GM19328 (cell line): ENCODE results near the gene PDE10A.
"Not testable (repeated sequence)": the region's sequence is repeated elsewhere in the genome, so short reads cannot be mapped to it uniquely, and the experiment has no call there.

Source experiments
- ATAC-seq: cut with Tn5 transposase; IDR thresholded peaks from one replicate; pipeline ENCODE4 v1.9.1; 2021; ENCODE audit warnings: mild to moderate bottlenecking, moderate library complexity; ENCODE audit not compliant: unreplicated experiment

The PDE10A gene

DNA sequence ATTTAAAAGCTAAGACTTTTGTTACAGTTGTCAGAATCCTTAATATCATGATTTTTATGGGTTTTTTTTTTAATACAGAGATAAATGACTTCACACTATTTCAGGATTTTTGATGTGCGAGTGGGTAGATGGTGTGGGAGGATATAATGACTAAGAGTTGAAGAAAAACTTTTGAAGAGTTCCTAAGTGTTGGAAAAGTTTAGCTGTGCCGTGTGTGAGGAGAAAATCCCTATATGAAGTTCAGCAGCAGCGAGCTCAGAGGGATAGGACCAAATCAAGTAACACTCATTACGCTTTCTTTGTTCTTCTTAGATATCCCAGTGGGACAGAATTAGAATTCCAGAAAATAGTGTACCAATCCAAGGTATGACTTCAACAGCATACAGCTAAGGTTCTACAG, 34.1 kb downstream of the PDE10A start:
- no peak for ATAC-seq

GRCh38 chr6:165627366-165627765, 35.7 kb downstream of the PDE10A start:
- ATAC-seq: no peak

DNA sequence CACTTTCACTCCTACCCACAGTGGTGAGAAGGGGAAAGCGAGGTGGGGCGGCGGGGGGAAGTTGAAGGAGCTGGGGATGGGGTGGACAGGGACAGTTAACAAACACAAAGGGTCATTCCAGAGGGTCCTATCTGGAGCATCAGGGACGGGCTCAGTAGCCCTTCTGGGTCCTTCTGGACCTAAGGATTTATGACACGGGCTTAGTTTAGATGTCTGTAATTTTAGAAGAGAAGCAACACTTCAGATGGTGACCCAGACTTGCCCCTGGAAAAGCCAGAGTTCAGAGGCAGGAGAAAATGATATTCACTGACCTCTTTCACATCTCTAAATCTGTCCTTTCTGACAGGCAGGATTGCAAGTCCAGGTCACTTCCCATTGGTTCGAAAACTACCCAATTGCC, 36.3 kb downstream of the PDE10A start:
- no peak for ATAC-seq

DNA sequence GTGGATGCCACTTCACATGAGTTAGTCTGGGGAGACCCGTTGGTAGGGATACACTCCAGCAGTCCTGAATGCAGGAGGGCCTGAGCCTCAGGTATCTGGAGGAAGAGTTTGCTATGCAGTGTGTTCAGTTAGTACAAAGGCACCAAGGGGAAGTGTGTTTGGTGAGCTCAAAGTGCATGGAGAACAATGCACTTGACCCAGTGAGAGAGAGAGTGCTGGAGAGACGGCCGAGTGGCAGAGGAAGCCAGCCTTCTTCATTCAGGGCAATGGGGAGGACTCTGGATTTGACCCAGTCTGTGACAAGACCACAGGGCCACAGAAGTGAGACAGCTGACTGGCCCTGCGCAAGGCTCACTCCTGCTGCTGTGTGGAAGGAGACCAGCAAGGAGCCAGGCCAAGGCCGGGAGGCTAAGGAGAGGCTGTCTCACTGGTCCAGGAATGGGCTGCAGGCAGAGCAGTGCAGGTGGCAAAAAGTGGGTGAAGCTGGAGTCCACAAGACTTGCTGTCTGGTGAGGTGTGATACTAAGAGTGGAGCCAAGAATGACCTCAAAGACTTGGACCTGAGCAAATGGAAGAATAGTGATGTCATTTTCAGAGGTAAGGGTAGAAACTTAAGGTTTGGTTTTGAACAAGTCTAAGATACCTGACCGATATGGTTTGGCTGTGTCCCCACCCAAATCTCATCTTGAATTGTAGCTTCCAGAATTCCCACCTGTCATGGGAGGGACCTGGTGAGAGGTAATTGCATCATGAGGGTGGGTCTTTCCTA, 38.0 kb downstream of the PDE10A start:
- no peak for ATAC-seq

DNA sequence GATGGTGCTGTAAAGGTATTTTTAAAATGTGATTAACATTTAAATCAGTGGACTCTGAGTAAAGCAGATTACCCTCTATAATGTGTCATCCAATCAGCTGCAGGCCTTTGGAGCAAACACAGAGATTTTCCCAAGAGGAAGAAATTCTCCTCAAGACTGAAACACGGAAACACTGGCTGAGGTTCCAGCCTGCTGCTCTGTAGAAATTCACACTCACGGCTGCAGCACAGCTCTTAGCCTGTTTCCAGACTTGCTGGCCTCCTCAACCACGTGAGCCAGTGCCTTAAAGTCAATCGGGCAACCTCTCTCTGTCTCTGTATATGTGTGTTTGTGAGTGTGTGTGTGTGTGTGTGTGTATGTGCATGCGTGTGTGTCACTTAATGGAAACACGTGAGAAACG, 41.1 kb downstream of the PDE10A start:
- no peak for ATAC-seq

- not testable (repeated sequence) for ATAC-seq
Measured at GRCh38 chr6:165618891-165619290, 44.1 kb downstream of the PDE10A start.

DNA sequence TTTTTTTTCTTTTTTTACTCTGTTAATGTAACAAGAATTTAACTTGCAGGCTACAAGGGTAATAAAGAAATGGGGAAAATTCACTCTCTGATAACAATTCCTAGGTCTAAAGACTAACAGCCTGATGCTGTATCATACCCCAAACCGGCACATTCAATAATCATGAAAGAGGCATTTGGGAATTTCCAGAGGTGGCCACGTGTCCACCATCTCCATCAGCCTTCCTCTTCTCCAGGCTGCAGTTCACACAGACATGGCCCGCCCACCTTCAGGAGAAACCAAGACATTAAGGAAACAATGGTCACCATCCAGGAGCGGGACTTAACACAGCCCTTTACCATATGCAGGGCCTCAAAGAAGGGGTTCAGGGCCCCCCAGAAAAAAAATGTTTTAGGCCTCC, 44.8 kb downstream of the PDE10A start:
- ATAC-seq: no peak

DNA sequence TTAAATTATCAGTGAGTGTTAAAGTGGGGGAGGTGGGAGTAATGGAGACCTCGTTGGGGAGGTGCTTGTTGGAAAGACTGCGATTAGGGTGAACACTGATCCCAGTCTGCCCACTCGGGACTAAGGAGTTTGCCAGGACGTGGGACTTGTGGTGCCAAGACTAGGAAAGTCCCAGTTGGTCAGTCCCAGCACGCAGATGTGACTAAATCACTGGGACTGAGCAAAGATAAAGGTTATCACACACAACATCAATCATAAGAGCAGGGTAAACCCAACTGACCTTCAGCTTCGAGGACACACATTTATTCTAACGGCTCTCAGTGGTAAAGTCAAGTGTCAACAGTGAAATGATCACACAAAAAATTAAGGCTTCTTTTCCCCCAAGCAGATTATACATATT, 45.5 kb downstream of the PDE10A start:
- ATAC-seq: no peak

DNA sequence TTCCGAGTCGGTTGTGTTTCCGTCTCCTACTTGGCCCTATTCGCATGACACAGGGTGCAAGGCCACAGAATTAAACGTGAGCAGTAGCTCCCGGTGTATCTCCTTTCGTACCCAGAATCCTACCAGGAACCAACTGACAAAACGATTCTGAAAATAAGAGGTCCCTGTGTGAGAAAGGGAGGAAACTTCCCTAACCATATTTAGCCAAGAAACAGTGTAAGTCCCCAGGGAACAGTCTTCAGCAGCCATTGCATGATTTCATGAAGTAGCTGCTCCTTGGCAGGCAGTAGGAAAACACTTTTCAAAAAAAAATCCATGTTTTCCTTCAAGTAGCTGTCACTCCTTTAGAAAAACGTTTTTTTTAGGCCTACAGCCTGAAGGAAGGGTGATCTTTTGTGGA, 46.9 kb downstream of the PDE10A start:
- no peak for ATAC-seq

- ATAC-seq: no peak
Measured at GRCh38 chr6:165615636-165616035, 47.4 kb downstream of the PDE10A start.

- ATAC-seq: no peak
Measured at GRCh38 chr6:165611294-165611693, 51.7 kb downstream of the PDE10A start.

DNA sequence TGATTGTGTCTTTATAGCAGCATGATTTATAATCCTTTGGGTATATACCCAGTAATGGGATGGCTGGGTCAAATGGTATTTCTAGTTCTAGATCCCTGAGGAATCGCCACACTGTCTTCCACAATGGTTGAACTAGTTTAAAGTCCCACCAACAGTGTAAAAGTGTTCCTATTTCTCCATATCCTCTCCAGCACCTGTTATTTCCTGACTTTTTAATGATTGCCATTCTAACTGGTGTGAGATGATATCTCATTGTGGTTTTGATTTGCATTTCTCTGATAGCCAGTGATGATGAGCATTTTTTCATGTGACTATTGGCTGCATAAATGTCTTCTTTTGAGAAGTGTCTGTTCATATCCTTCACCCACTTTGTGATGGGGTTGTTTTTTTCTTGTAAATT, 54.5 kb downstream of the PDE10A start:
- not testable (repeated sequence) for ATAC-seq

DNA sequence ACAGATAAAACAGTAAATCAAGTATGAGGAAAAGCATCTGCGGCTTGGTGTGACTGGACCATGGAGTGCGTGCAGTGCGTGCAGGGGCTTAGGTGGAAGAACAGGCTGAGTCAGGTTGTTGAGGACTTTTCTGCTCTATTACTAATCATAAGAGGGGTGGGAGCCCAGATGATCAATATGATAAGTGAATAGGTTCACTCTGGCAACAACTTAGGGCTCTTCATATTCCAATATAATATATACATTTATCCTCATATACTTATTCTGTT, 56.4 kb downstream of the PDE10A start:
- no peak for ATAC-seq

GRCh38 chr6:165605901-165606739, 56.9 kb downstream of the PDE10A start:
- no peak for ATAC-seq

GRCh38 chr6:165605182-165605875, 57.7 kb downstream of the PDE10A start:
- ATAC-seq: no peak

GRCh38 chr6:165602291-165602690, 60.8 kb downstream of the PDE10A start:
- no peak for ATAC-seq

- no peak for ATAC-seq
Measured at GRCh38 chr6:165600606-165601005, 62.4 kb downstream of the PDE10A start.

DNA sequence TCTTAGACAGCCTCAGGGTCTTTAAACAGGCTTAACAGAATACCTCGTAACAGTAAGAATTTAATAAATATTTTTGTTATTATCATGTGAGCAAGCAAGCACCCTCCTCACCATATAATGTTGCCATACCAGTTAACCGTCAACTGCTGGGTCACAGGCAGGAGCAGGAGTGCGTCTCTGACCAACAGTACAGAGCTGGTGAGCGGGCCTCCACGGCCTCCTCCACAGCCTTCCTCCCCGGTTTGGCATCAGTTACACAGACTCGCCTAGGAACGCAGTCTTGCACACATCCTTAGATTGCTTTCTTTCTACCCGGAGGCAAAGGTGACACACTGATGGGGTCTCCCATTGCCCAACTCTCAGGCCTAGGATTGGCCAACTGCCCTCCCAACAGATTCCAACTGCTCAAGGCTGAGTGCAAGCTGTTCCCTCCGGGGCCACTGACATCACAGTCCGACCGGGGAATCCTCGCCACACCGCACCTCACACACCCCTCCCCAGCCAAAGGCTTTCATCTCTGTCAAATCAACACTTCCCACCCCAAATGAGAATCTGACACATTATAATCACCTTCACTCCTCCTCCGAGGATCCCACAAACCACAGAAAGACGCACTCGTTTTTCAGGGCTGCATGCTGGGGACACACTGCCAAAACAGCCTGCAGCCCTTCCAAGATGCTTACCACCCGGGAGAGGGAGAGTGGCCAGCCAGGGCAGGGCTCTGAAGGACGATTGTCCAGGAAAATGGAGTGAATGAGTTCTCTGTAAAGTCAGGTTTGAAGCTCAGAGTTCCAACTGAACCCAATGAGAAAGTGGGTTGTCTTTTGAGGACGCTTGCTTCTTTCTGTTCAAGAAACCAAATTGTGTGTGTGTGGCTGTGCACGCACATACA, 63.2 kb downstream of the PDE10A start:
- no peak for ATAC-seq

DNA sequence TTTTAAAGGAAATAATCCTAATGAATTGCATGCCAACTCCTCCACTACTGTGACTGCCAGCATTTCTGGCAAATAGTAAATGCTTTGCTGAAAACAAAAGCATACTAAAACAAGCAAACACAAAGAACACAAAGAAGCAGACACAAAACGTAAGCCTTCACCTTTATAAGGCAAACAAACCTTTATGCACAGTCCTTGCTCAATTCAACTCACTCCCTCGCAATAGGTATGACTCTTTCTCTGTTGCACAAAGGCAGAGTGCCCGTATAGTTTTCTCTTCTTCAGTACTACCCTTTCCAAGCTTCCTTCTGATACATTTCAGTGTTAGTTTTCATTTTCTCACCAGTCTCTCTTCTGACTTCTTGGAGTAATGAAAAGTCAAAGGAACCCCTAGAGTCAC, 63.9 kb downstream of the PDE10A start:
- no peak for ATAC-seq

DNA sequence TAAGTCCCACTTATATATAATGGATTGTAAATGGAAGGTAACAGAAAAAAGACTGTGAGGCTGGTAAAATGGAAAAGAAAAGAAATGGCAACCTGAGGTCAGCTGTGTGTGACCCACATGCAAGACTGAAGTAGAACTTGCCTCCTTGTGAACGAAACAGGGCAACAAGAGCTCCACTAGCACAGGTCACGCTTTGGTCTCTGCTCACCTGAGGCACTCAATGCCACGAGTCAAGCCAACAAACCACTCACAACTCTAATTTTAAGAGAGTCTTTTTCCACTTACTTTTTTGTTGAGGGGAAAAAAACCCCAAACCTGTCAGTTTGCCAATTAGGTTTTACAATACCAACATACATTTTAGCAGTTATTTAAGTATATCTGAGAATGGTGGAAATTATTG, 65.2 kb downstream of the PDE10A start:
- no peak for ATAC-seq
